DOHH2 (cell line): Measurements from ENCODE around the gene KRTAP12-1.
"Not testable (repeated sequence)": the region's sequence is repeated elsewhere in the genome, so short reads cannot be mapped to it uniquely, and the experiment has no call there.

Experiments
- H3F3A ChIP-seq: fragments of 200-600 bp; sonication (generic), shearing (Covaris generic); 2 replicates; pipeline ENCODE4 v1.6.0; 2016; ENCODE audit warnings: antibody characterized with exemption, mild to moderate bottlenecking; ENCODE audit not compliant: control insufficient read depth, insufficient read depth
- H3K27ac ChIP-seq: fragments of 200-600 bp; sonication (generic); 2 replicates; pipeline ENCODE4 v1.5.1; 2014; ENCODE audit warnings: low read depth, mild to moderate bottlenecking, low read length, moderate library complexity
- H3K27me3 ChIP-seq: fragments of 200-600 bp; sonication (generic); 2 replicates; pipeline ENCODE4 v1.6.1; 2014; ENCODE audit warnings: mild to moderate bottlenecking, low read length, mixed read lengths; ENCODE audit not compliant: control insufficient read depth
- H3K36me3 ChIP-seq: fragments of 200-600 bp; sonication (generic); 2 replicates; pipeline ENCODE4 v1.6.1; 2014; ENCODE audit warnings: mild to moderate bottlenecking, low read length, moderate library complexity, mixed read lengths; ENCODE audit not compliant: control insufficient read depth
- H3K4me1 ChIP-seq: fragments of 200-600 bp; sonication (generic); 2 replicates; pipeline ENCODE4 v1.6.1; 2014; ENCODE audit warnings: mild to moderate bottlenecking, low read length, mixed read lengths; ENCODE audit not compliant: control insufficient read depth
- H3K4me2 ChIP-seq: fragments of 200-600 bp; sonication (generic); 2 replicates; pipeline ENCODE4 v1.6.0; 2014; ENCODE audit warnings: mild to moderate bottlenecking, low read length, moderate library complexity
- H3K4me3 ChIP-seq: fragments of 200-600 bp; sonication (generic); 2 replicates; pipeline ENCODE4 v1.5.1; 2014; ENCODE audit warnings: mild to moderate bottlenecking, low read length, mixed read lengths
- H3K79me2 ChIP-seq: fragments of 200-600 bp; sonication (generic); 2 replicates; pipeline ENCODE4 v1.6.1; 2014; ENCODE audit warnings: mild to moderate bottlenecking, low read length, mixed read lengths; ENCODE audit not compliant: control insufficient read depth
- H3K9me2 ChIP-seq: fragments of 200-600 bp; sonication (generic); replicated peaks from 2 replicates; pipeline ENCODE4 v1.6.1; 2014; ENCODE audit warnings: mild to moderate bottlenecking, low read length, mixed read lengths; ENCODE audit not compliant: control insufficient read depth
- H3K9me3 ChIP-seq: fragments of 200-600 bp; sonication (generic); 2 replicates; pipeline ENCODE4 v1.6.1; 2014; ENCODE audit warnings: antibody characterized with exemption, low read length, mixed read lengths; ENCODE audit not compliant: control insufficient read depth, insufficient read depth
- H4K20me1 ChIP-seq: fragments of 200-600 bp; sonication (generic); 2 replicates; pipeline ENCODE4 v1.6.0; 2014; ENCODE audit warnings: low read depth, mild to moderate bottlenecking, antibody characterized with exemption, low read length, moderate library complexity; ENCODE audit not compliant: control insufficient read depth, insufficient read depth
- EZH2phosphoT487 ChIP-seq: fragments of 200-600 bp; sonication (generic); IDR thresholded peaks from 2 replicates; pipeline ENCODE4 v1.6.1; 2017; ENCODE audit warnings: borderline replicate concordance, mild to moderate bottlenecking, antibody characterized with exemption, low read length, moderate library complexity, mixed read lengths
- TF ChIP-seq, protein P1 (sequence below): fragments of 200-600 bp; sonication (generic); IDR thresholded peaks from one replicate; pipeline ENCODE4 v1.5.1; 2014; ENCODE audit warnings: antibody characterized with exemption, mild to moderate bottlenecking, low read depth, low read length; ENCODE audit not compliant: poor library complexity, severe bottlenecking

Gene KRTAP12-1

DNA sequence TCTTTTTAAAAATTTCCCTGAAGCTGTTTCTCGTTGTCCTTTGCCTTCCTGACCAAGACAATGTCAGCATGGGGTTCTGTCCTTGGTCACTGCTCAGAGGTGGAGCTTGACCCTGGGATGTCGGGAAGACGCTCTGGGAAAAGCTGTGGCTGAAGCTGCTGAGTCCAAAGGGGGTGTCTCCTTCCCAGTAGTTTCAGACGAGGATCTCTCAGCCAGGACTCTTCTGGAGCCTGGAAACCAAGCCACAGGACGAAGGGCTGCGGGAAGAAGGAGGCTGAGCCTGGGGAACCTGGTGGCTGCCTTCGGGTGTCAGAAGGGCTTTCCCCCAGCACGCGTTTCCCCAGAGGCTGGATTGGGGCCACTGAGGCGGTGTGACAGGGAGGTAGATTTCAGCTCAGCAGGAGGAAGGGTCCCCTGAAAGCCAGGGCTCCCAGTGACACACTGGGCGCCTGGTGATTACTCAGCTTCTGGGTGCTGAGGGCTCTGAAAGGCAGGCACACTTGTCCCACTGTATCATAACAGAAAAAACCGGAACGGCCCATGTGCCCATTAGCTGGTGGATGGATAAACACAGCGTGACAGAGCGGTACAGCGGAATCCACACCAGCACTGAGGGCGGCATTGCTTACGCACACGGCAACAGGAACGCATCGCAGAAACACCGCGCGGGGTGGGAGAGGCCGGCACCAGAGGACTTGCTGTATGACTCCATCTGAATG is 5.0 kb upstream of the KRTAP12-1 start:
- no peak overlapping the region for H3K27ac ChIP-seq
- H3K4me2 ChIP-seq = no peak overlapping the region
- no peaks in the 10 kb centered on the region for H3K4me1 ChIP-seq
- H3F3A ChIP-seq = no peaks in the 10 kb centered on the region
- no peaks in the 10 kb centered on the region for H4K20me1 ChIP-seq
- H3K9me3 ChIP-seq = no peaks in the 10 kb centered on the region
- H3K4me3 ChIP-seq = no peak overlapping the region
- no peak for TF ChIP-seq EZH2phosphoT487
- TF ChIP-seq, protein P1, sequence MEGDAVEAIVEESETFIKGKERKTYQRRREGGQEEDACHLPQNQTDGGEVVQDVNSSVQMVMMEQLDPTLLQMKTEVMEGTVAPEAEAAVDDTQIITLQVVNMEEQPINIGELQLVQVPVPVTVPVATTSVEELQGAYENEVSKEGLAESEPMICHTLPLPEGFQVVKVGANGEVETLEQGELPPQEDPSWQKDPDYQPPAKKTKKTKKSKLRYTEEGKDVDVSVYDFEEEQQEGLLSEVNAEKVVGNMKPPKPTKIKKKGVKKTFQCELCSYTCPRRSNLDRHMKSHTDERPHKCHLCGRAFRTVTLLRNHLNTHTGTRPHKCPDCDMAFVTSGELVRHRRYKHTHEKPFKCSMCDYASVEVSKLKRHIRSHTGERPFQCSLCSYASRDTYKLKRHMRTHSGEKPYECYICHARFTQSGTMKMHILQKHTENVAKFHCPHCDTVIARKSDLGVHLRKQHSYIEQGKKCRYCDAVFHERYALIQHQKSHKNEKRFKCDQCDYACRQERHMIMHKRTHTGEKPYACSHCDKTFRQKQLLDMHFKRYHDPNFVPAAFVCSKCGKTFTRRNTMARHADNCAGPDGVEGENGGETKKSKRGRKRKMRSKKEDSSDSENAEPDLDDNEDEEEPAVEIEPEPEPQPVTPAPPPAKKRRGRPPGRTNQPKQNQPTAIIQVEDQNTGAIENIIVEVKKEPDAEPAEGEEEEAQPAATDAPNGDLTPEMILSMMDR = no peak
- H3K79me2 ChIP-seq = no peaks in the 10 kb centered on the region
- H3K36me3 ChIP-seq = no peaks in the 10 kb centered on the region
- H3K9me2 ChIP-seq = no peaks in the 10 kb centered on the region
- H3K27me3 ChIP-seq = peaks cover 3% of the 10 kb centered on the region

DNA sequence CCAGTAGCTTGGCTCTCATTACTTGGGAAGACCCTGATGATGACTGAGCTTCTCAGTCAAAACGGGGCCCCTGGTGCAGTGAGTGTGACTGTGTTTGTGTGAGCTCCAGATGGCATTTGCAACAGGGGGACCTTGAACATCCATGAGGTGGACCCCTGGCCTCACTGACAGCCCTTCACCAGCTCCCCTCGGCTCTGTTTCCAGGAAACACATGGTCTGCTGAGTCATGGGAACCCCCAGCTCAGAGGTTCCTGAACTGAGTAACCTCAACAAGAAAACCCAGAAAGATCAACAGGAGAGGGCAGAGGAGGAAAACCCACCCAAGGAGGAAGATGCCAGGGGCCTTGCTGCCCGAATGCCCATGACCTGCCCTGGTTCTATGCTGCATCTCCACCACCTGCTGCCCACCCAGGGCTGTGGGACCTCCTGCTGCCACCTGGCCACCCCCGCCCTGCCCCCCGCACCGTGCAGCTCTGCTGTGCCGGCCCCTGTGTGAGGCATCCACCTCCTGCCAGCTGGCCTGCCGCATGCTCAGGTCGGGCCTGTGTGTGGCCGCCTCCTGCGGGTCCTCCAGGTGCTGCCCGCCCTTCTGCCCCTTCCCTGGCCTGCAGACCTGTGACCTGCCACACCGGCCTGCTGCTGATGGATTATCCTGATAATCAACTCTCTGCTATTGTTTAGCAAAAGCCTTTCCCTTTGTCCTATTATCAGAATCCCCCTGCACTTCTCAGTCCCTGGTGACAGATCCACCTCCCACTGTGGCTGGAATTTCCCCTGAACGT is 4.2 kb upstream of the KRTAP12-1 start:
- Histone ChIP-seq H3K9me3 (no peaks in the 10 kb centered on the region), H3K27me3 (peaks cover 3% of the 10 kb centered on the region), H3K27ac (no peak overlapping the region), H4K20me1 (no peaks in the 10 kb centered on the region), H3K79me2 (no peaks in the 10 kb centered on the region), H3K36me3 (no peaks in the 10 kb centered on the region), H3K4me2 (no peak overlapping the region), H3K4me1 (no peaks in the 10 kb centered on the region), H3F3A (no peaks in the 10 kb centered on the region), H3K9me2 (no peaks in the 10 kb centered on the region), H3K4me3 (no peak overlapping the region)
- TF ChIP-seq, protein P1 = no peak
- no peak for TF ChIP-seq EZH2phosphoT487

DNA sequence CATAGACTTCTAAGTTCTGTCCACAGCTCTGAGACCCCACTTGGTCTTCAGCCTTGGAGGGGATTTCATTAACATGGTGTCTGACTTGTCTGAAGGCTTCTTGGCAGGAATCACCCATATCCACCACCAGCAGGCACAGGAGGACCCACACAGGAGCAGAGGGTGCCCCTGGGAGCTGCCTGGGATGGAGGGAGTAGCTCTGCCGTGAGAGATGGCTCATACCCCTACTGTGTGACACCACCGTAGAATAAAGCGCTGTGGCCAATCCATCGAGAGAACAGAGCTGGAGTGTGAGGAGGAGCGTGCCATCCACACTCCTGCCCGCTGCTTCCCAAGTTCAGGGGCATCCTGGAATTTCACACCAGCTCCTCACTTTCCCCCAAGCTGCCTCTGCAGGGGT is 3.1 kb upstream of the KRTAP12-1 start:
- not testable (repeated sequence) for H3K79me2 ChIP-seq, H4K20me1 ChIP-seq, H3K9me3 ChIP-seq, H3K4me3 ChIP-seq, H3K4me2 ChIP-seq, H3K4me1 ChIP-seq, H3K27ac ChIP-seq, H3K36me3 ChIP-seq, H3K9me2 ChIP-seq, H3K27me3 ChIP-seq, H3F3A ChIP-seq

DNA sequence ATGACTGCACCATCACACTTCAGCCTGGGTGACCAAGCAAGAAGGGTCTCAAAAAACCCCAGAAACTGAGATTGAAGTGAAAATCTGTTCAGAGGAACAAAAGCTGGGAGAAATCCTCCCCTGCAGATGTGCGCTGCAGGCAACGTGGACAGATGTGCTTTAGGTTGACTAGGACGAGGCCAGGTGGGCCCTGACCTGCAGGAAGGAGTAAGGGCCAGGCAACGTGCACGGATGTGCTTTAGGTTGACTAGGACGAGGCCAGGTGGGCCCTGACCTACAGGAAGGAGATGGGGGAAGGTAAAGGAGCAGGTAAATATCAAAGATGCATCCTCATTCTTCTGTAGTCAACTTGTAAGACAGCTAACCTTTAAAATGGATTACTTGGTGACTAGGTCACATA is 2.5 kb upstream of the KRTAP12-1 start:
- Histone ChIP-seq H3K27me3 (peaks cover 3% of the 10 kb centered on the region), H3K4me3 (no peak overlapping the region), H3K4me1 (no peaks in the 10 kb centered on the region), H3K9me3 (no peaks in the 10 kb centered on the region), H3K27ac (no peak overlapping the region), H3K36me3 (no peaks in the 10 kb centered on the region), H3F3A (no peaks in the 10 kb centered on the region), H3K79me2 (no peaks in the 10 kb centered on the region), H3K9me2 (no peaks in the 10 kb centered on the region), H3K4me2 (no peak overlapping the region), H4K20me1 (no peaks in the 10 kb centered on the region)
- TF ChIP-seq, protein P1 = no peak
- no peak for TF ChIP-seq EZH2phosphoT487
